Measurements from ENCODE around the gene PLIN3.

DNA sequence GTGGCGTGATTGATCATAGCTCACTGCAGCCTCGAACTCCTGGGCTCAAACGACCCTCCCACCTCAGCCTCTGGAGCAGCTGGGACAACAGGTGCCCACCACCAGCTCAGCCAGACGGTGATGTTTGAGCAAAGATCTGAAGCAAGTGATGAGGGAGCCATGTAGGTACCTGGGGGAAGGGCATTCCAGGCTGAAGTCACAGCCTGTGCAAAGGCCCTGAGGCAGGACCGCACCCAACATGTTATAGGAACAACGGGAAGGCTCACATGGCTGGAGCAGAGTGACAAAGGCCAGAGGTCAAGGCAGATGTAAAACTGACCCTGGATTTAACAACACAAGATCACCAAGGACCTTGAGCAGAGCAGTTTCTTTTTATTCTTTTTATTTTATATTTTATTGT lies 61.1 kb downstream of the PLIN3 start:
- TF ChIP-seq, protein P1, sequence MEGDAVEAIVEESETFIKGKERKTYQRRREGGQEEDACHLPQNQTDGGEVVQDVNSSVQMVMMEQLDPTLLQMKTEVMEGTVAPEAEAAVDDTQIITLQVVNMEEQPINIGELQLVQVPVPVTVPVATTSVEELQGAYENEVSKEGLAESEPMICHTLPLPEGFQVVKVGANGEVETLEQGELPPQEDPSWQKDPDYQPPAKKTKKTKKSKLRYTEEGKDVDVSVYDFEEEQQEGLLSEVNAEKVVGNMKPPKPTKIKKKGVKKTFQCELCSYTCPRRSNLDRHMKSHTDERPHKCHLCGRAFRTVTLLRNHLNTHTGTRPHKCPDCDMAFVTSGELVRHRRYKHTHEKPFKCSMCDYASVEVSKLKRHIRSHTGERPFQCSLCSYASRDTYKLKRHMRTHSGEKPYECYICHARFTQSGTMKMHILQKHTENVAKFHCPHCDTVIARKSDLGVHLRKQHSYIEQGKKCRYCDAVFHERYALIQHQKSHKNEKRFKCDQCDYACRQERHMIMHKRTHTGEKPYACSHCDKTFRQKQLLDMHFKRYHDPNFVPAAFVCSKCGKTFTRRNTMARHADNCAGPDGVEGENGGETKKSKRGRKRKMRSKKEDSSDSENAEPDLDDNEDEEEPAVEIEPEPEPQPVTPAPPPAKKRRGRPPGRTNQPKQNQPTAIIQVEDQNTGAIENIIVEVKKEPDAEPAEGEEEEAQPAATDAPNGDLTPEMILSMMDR (IDR thresholded peaks at IDR 0.05 in 2 of 3, conservative IDR thresholded peaks at IDR 0.05 in 1 of 3; ENCODE audit: borderline replicate concordance in 1 of 3, insufficient read depth in 1 of 3, low read depth in 2 of 3, low read length in 2 of 3): no peak
- TF ChIP-seq EZH2 (IDR thresholded peaks at IDR 0.05): no peak
- TF ChIP-seq ZNF274 (IDR thresholded peaks at IDR 0.05; ENCODE audit: low read depth, low read length): no peak
- no peak for TF ChIP-seq TCF7L2 (IDR thresholded peaks at IDR 0.05; ENCODE audit: borderline replicate concordance, extremely low read depth, insufficient read depth, insufficient read length)
- TF ChIP-seq POLR2A (IDR thresholded peaks at IDR 0.05; ENCODE audit: borderline replicate concordance, extremely low read depth, insufficient read depth, insufficient read length): no peak
- TF ChIP-seq POLR2AphosphoS5 (IDR thresholded peaks at IDR 0.05; ENCODE audit: low read depth, low read length): no peak
- TF ChIP-seq CEBPB (IDR thresholded peaks at IDR 0.05; ENCODE audit: low read depth): no peak
- TF ChIP-seq JUND (IDR thresholded peaks at IDR 0.05): no peak
- no peak for TF ChIP-seq EZH2phosphoT487 (IDR thresholded peaks at IDR 0.05; ENCODE audit: borderline replicate concordance)
- TF ChIP-seq SRF (IDR thresholded peaks at IDR 0.05; ENCODE audit: low read depth): no peak
- no peak for TF ChIP-seq FOSL1 (IDR thresholded peaks at IDR 0.05; ENCODE audit: low read depth)
- no peak for TF ChIP-seq CBX3 (IDR thresholded peaks at IDR 0.05; ENCODE audit: low read depth)
- TF ChIP-seq, protein P2, sequence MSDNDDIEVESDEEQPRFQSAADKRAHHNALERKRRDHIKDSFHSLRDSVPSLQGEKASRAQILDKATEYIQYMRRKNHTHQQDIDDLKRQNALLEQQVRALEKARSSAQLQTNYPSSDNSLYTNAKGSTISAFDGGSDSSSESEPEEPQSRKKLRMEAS (IDR thresholded peaks at IDR 0.05): no peak
- TF ChIP-seq, protein P3, sequence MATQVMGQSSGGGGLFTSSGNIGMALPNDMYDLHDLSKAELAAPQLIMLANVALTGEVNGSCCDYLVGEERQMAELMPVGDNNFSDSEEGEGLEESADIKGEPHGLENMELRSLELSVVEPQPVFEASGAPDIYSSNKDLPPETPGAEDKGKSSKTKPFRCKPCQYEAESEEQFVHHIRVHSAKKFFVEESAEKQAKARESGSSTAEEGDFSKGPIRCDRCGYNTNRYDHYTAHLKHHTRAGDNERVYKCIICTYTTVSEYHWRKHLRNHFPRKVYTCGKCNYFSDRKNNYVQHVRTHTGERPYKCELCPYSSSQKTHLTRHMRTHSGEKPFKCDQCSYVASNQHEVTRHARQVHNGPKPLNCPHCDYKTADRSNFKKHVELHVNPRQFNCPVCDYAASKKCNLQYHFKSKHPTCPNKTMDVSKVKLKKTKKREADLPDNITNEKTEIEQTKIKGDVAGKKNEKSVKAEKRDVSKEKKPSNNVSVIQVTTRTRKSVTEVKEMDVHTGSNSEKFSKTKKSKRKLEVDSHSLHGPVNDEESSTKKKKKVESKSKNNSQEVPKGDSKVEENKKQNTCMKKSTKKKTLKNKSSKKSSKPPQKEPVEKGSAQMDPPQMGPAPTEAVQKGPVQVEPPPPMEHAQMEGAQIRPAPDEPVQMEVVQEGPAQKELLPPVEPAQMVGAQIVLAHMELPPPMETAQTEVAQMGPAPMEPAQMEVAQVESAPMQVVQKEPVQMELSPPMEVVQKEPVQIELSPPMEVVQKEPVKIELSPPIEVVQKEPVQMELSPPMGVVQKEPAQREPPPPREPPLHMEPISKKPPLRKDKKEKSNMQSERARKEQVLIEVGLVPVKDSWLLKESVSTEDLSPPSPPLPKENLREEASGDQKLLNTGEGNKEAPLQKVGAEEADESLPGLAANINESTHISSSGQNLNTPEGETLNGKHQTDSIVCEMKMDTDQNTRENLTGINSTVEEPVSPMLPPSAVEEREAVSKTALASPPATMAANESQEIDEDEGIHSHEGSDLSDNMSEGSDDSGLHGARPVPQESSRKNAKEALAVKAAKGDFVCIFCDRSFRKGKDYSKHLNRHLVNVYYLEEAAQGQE (IDR thresholded peaks at IDR 0.05; ENCODE audit: low read depth): no peak
